A673 (cell line): ENCODE results near the gene AJM1. TPM values are rescaled to one million over a fixed set of nuclear protein-coding genes. Genes with fewer than 3 reads are reported as not detected.
"Not testable (repeated sequence)": the region's sequence is repeated elsewhere in the genome, so short reads cannot be mapped to it uniquely, and the experiment has no call there.

Experiments used
- BruUV-seq: library from RNA; stranded (reverse); fragments of 400-500 nt; replicated peaks from 2 replicates; lab custom pipeline; 2021; lab: Mats Ljungman, UMichigan
- CTCF ChIA-PET: fragments of 300-600 bp; sonication (Branson Sonifier 250); formaldehyde crosslinking; loops from one replicate; lab custom pipeline; 2022; ENCODE audit warnings: antibody characterized with exemption; lab: Charles Lee
- POLR2A ChIA-PET: fragments of 300-600 bp; sonication (Branson Sonifier 250); formaldehyde crosslinking; loops from one replicate; lab custom pipeline; 2022; ENCODE audit warnings: antibody characterized with exemption; ENCODE audit not compliant: low non-redundant PET; lab: Charles Lee
- DNase-seq: peaks from one replicate; pipeline ENCODE4 v3.0.0-alpha.2; 2015; ENCODE audit warnings: low spot score
- H3K27ac ChIP-seq: fragments of 200-600 bp; sonication (generic); 2 replicates; pipeline ENCODE4 v1.5.1; 2016; ENCODE audit warnings: mixed run types, low read depth, mild to moderate bottlenecking, mixed read lengths, antibody characterized with exemption, low read length; ENCODE audit not compliant: poor library complexity, severe bottlenecking
- H3K27me3 ChIP-seq: fragments of 200-600 bp; sonication (generic); replicated peaks from 2 replicates; pipeline ENCODE4 v1.6.1; 2017; ENCODE audit warnings: mixed run types, low read depth, mild to moderate bottlenecking, mixed read lengths, antibody characterized with exemption, low read length; ENCODE audit not compliant: insufficient read depth, poor library complexity
- H3K36me3 ChIP-seq: fragments of 200-600 bp; sonication (generic); 2 replicates; pipeline ENCODE4 v1.6.1; 2016; ENCODE audit warnings: mixed run types, mild to moderate bottlenecking, mixed read lengths, antibody characterized with exemption, low read length; ENCODE audit not compliant: insufficient read depth, poor library complexity, severe bottlenecking
- H3K4me1 ChIP-seq: fragments of 200-600 bp; sonication (generic); 2 replicates; pipeline ENCODE4 v1.6.1; 2017; ENCODE audit warnings: mixed run types, mild to moderate bottlenecking, mixed read lengths, antibody characterized with exemption, low read length; ENCODE audit not compliant: insufficient read depth, poor library complexity, severe bottlenecking
- H3K4me3 ChIP-seq: fragments of 200-600 bp; sonication (generic); 2 replicates; pipeline ENCODE4 v1.5.1; 2016; ENCODE audit warnings: low read depth, mixed run types, mild to moderate bottlenecking, mixed read lengths, low read length; ENCODE audit not compliant: poor library complexity, severe bottlenecking
- H3K9me3 ChIP-seq: fragments of 200-600 bp; sonication (generic); 2 replicates; pipeline ENCODE4 v1.6.1; 2016; ENCODE audit warnings: mixed run types, low read depth, mild to moderate bottlenecking, mixed read lengths, antibody characterized with exemption, low read length; ENCODE audit not compliant: poor library complexity, severe bottlenecking
- CTCF ChIP-seq: fragments of 300-800, 200-600 bp; sonication (generic); conservative IDR thresholded peaks from 2 replicates; pipeline ENCODE4 v1.5.1; 2017; ENCODE audit warnings: low read depth, mild to moderate bottlenecking, antibody characterized with exemption, low read length, moderate library complexity, mixed read lengths
- EZH2 ChIP-seq: fragments of 200-600 bp; sonication (generic); IDR thresholded peaks from 2 replicates; pipeline ENCODE4 v1.6.1; 2017; ENCODE audit warnings: borderline replicate concordance, low read depth, mild to moderate bottlenecking, mixed read lengths, antibody characterized with exemption, low read length; ENCODE audit not compliant: poor library complexity, severe bottlenecking
- intact Hi-C: fragments of 100-400 bp; cut with micrococcal nuclease; formaldehyde crosslinking; loops from one replicate; pipeline ENCODE4 v1.10.0; 2022; ENCODE audit not compliant: unreplicated experiment
- total RNA-seq: library from RNA; stranded (reverse); gene quantifications from 2 replicates; pipeline ENCODE4 v1.2.3, GENCODE V29; 2021

Gene AJM1
- total RNA-seq, 1 experiment from 2014 or later = 2.0 TPM

DNA sequence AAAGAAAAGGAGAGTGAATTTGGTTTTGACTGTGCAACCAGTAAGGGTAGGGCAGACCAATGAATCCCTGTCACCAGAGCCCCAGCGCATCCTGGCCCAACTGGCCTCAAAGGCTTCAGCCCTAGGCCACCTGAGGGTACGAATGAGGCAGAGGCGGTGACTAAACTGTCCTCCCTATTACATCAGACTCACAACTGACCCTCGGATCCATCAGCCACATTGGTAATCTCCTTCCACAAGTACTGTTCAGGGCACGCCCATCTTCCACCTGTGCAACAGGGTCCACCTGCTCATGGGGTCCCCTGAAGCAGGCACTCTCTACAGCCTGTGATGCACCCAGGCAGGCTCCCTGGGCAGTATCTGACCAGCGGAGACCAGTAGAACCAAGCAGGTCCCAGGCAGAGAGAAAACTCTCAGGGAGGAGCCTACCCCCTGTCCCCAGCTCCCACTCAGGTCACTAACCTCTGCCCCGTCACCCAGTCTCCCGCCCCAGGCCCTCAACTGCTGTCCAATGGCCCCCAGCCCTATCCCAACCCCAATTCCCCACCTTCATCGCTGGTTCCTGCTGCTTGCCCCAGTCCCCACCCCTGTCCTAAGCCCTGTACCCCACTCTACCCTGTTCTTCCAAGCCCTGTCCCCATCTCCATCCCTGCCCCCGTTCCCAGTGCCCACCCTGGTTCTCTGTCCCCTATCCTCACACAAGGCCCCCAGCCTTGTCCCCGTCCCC lies 22.9 kb downstream of the AJM1 start:
- H3K4me3 ChIP-seq = peak overlapping the region; percentile 87
- intact Hi-C loops = no loop called here
- H3K9me3 ChIP-seq = no peaks in the 10 kb centered on the region
- POLR2A ChIA-PET = interaction anchor here (0.9 kb wide), 1 partner anchor 9 kb away, joined by 8 read pairs; no protein-coding TSS in a partner anchor
- no peaks in the 10 kb centered on the region for H3K4me1 ChIP-seq
- BruUV-seq = no TSS peak
- CTCF ChIA-PET = no interaction called here
- no peak for DNase-seq
- peaks cover 39% of the 10 kb centered on the region for H3K36me3 ChIP-seq
- H3K27me3 ChIP-seq = no peaks in the 10 kb centered on the region
- TF ChIP-seq EZH2 = no peak
- TF ChIP-seq CTCF = no peak
- H3K27ac ChIP-seq = peak overlapping the region; percentile 82

GRCh38 chr9:136865768-136866103 lies 23.5 kb downstream of the AJM1 start:
- TF ChIP-seq CTCF (no peak), EZH2 (no peak)
- Histone ChIP-seq H3K9me3 (no peaks in the 10 kb centered on the region), H3K36me3 (peaks cover 35% of the 10 kb centered on the region), H3K4me3 (peak overlapping the region; percentile 87), H3K4me1 (no peaks in the 10 kb centered on the region), H3K27ac (peak overlapping the region; percentile 82), H3K27me3 (no peaks in the 10 kb centered on the region)
- no TSS peak for BruUV-seq
- intact Hi-C loops = no loop called here
- no peak for DNase-seq
- ChIA-PET POLR2A (interaction anchor here (0.9 kb wide), 1 partner anchor 9 kb away, joined by 8 read pairs; no protein-coding TSS in a partner anchor), CTCF (interaction anchor here (0.6 kb wide), 1 partner anchor 20 kb away, joined by 3 read pairs; the partner anchor contains the start of gene TRAF2)

DNA sequence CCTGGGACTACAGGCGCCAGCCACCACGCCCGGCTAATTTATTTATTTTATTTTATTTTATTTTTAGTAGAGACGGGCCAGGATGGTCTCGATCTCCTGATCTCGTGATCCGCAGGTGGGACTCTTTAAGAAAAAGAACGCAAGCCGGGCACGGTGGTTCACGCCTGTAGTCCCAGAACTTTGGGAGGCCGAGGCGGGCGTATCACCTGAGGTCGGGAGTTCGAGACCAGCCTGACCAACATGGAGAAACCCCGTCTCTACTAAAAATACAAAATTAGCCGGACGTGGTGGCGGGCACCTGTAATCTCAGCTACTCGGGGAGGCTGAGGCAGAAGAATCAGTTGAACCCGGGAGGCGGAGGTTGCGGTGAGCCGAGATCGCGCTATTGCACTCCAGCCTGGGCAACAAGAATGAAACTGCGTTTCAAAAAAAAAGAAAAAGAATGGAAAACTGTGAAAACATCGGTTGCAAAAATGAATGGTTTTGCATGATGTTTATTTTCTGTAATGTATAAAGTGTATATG lies 24.7 kb downstream of the AJM1 start:
- H3K36me3 ChIP-seq = peaks cover 25% of the 10 kb centered on the region
- H3K4me1 ChIP-seq, H3K9me3 ChIP-seq, CTCF ChIA-PET, DNase-seq, H3K27me3 ChIP-seq, POLR2A ChIA-PET, intact Hi-C loops, BruUV-seq: not testable (repeated sequence)
- peak overlapping the region; percentile 82 for H3K27ac ChIP-seq
- H3K4me3 ChIP-seq = peak overlapping the region; percentile 87
